Measurements from ENCODE around the gene ACACB. TPM values are rescaled to one million over a fixed set of nuclear protein-coding genes. Genes with fewer than 3 reads are reported as not detected.
"Not testable (repeated sequence)": the region's sequence is repeated elsewhere in the genome, so short reads cannot be mapped to it uniquely, and the experiment has no call there.

Gene ACACB
- total RNA-seq, 1 donor: 6.4 TPM

GRCh38 chr12:109169262-109169661 lies 52.9 kb downstream of the ACACB start:
- H3K4me1 ChIP-seq (ENCODE audit: insufficient read depth, low read length): peaks cover 14% of the 10 kb centered on the region
- no peaks in the 10 kb centered on the region for H3K9me3 ChIP-seq (ENCODE audit: low read depth, low read length)
- H3K27me3 ChIP-seq (ENCODE audit: insufficient read depth, low read length): no peaks in the 10 kb centered on the region
- H3K4me3 ChIP-seq (ENCODE audit: low read length): no peak overlapping the region

GRCh38 chr12:109169686-109170085 lies 53.3 kb downstream of the ACACB start:
- Histone ChIP-seq H3K27me3 (ENCODE audit: insufficient read depth, low read length) (no peaks in the 10 kb centered on the region), H3K4me3 (ENCODE audit: low read length) (no peak overlapping the region), H3K9me3 (ENCODE audit: low read depth, low read length) (no peaks in the 10 kb centered on the region), H3K4me1 (ENCODE audit: insufficient read depth, low read length) (peaks cover 14% of the 10 kb centered on the region)

DNA sequence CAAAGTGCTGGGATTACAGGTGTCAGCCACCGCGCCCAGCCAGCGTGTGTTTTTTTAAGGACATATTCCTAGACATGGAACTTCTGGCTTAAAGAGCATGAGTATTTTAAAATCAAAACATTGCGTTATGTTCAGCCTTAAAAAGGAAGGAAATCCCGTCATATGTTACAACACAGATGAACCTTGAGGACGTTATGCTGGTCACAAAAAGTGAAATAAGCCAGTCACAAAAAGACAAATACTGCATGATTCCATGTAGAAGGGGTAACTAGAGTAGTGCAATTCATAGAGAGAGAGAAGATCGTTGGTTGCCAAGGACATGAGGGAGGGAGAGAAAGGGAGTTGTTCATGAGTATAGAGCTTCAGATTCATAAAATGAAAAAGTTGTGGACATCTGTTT lies 53.9 kb downstream of the ACACB start:
- Histone ChIP-seq H3K9me3 (ENCODE audit: low read depth, low read length) (no peaks in the 10 kb centered on the region), H3K4me1 (ENCODE audit: insufficient read depth, low read length) (peaks cover 14% of the 10 kb centered on the region), H3K4me3 (ENCODE audit: low read length) (no peak overlapping the region), H3K27me3 (ENCODE audit: insufficient read depth, low read length) (no peaks in the 10 kb centered on the region)

DNA sequence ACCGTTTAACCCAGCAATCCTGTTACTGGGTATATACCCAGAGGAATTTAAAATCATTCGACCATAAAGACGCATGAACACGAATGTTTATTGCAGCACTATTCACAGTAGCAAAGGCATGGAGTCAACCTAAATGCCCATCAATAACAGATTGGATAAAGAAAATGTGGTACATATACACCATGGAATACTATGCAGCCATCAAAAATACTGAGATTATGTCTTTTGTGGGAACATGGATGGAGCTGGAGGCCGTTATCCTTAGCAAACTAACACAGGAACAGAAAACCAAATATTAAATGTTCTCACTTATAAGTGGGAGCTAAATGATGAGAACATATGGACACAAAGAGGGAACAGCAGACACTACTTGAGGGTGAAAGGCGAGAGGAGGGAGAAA lies 56.4 kb downstream of the ACACB start:
- not testable (repeated sequence) for H3K27me3 ChIP-seq (ENCODE audit: insufficient read depth, low read length); H3K4me3 ChIP-seq (ENCODE audit: low read length); H3K9me3 ChIP-seq (ENCODE audit: low read depth, low read length)
- H3K4me1 ChIP-seq (ENCODE audit: insufficient read depth, low read length): peaks cover 14% of the 10 kb centered on the region

DNA sequence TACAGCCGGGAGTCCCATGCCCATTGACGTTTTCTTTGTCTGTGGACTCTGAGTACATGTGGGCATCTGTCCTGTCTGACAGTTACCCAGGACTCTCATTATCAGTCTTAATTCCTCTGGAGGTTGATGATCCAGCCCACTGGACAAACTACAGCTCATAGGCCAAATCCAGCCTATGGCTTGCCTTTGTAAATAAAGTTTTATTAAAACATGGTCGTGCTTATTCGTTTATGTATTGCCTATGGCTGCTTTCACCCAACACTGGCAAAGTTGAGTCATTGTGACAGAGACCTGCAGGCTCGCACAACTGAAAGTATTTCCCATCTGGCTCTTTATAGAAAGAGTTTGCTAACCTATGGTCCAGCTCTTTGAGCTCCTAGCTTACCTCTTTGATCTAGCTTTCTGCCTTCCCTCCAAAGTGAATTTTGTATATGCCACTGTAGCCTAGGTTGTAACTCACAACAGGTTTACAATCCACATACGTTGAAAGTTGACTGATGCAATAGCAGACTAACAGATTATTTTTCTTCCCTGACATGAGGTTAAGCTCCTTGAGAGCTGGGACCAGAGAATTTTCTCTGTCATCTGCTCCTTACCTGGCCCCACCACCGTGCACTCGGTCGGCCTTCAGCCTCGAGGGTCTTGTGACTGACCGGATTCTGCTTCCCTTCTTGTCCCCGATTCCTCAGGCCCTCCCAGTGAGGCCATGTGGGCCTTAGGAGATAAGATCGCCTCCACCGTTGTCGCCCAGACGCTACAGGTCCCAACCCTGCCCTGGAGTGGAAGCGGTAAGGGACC lies 57.3 kb downstream of the ACACB start:
- Histone ChIP-seq H3K9me3 (ENCODE audit: low read depth, low read length) (no peaks in the 10 kb centered on the region), H3K4me1 (ENCODE audit: insufficient read depth, low read length) (peaks cover 14% of the 10 kb centered on the region), H3K4me3 (ENCODE audit: low read length) (no peak overlapping the region), H3K27me3 (ENCODE audit: insufficient read depth, low read length) (no peaks in the 10 kb centered on the region)

DNA sequence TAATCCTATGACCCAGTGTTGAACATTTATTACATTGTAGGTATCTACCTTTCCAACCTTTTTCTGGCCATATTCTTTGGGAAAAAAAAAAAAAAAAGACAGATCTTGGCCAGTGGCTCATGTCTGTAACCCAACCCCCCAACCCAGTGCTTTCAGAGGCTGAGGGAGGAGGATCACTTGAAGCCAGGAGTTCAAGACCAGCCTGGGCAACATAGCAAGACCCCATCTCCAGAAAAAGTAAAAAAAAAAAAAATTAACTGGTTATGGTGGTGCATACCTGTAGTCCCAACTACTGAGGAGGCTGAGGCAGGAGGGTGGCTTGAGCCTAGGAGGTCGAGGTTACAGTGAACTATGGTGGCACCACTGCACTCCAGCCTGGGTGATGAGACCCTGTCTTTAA lies 58.1 kb downstream of the ACACB start:
- H3K4me3 ChIP-seq (ENCODE audit: low read length): no peak overlapping the region
- H3K9me3 ChIP-seq (ENCODE audit: low read depth, low read length): no peaks in the 10 kb centered on the region
- no peaks in the 10 kb centered on the region for H3K27me3 ChIP-seq (ENCODE audit: insufficient read depth, low read length)
- peaks cover 14% of the 10 kb centered on the region for H3K4me1 ChIP-seq (ENCODE audit: insufficient read depth, low read length)

GRCh38 chr12:109178532-109178931 lies 62.1 kb downstream of the ACACB start:
- H3K27me3 ChIP-seq (ENCODE audit: insufficient read depth, low read length): no peaks in the 10 kb centered on the region

DNA sequence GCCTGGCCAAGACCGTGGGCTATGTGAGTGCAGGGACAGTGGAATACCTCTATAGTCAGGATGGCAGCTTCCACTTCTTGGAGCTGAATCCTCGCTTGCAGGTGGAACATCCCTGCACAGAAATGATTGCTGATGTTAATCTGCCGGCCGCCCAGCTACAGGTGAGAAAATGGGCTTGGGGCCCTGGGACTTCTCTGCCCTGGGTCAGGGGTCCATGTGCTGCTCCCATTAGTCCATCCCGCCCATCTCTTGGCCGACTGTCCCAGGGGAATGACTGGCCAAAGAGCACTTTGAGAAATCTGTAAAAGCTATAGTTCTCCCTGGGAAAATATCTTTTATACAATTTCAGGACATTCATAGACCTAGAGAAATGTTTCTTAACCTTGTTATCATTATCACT lies 63.5 kb downstream of the ACACB start:
- H3K9me3 ChIP-seq (ENCODE audit: low read depth, low read length): no peaks in the 10 kb centered on the region
- H3K4me1 ChIP-seq (ENCODE audit: insufficient read depth, low read length): no peaks in the 10 kb centered on the region
- H3K4me3 ChIP-seq (ENCODE audit: low read length): no peak overlapping the region
- no peaks in the 10 kb centered on the region for H3K27me3 ChIP-seq (ENCODE audit: insufficient read depth, low read length)

More at GRCh38 chr12:109178532-109178931, 62.1 kb downstream of the ACACB start:
- Histone ChIP-seq H3K4me3 (ENCODE audit: low read length) (no peak overlapping the region), H3K9me3 (ENCODE audit: low read depth, low read length) (no peaks in the 10 kb centered on the region), H3K4me1 (ENCODE audit: insufficient read depth, low read length) (no peaks in the 10 kb centered on the region)

GRCh38 chr12:109182041-109182839 lies 65.9 kb downstream of the ACACB start:
- H3K4me1 ChIP-seq (ENCODE audit: insufficient read depth, low read length): no peaks in the 10 kb centered on the region
- H3K4me3 ChIP-seq (ENCODE audit: low read length): no peak overlapping the region
- H3K9me3 ChIP-seq (ENCODE audit: low read depth, low read length): no peaks in the 10 kb centered on the region
- H3K27me3 ChIP-seq (ENCODE audit: insufficient read depth, low read length): no peaks in the 10 kb centered on the region

DNA sequence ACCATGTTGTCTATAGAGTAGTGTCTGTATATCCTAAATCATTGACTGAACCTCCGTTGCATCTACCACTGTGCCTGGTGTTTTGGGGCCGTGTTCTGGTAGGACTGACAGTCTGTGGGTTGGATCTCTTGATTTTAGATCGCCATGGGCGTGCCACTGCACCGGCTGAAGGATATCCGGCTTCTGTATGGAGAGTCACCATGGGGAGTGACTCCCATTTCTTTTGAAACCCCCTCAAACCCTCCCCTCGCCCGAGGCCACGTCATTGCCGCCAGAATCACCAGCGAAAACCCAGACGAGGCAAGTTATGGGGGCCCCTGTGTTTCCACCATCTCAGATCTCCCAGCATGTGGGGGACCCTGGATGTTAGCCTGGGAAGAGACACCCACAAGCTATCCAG lies 69.1 kb downstream of the ACACB start:
- H3K4me1 ChIP-seq (ENCODE audit: insufficient read depth, low read length): no peaks in the 10 kb centered on the region
- no peaks in the 10 kb centered on the region for H3K27me3 ChIP-seq (ENCODE audit: insufficient read depth, low read length)
- H3K9me3 ChIP-seq (ENCODE audit: low read depth, low read length): no peaks in the 10 kb centered on the region
- H3K4me3 ChIP-seq (ENCODE audit: low read length): no peak overlapping the region

DNA sequence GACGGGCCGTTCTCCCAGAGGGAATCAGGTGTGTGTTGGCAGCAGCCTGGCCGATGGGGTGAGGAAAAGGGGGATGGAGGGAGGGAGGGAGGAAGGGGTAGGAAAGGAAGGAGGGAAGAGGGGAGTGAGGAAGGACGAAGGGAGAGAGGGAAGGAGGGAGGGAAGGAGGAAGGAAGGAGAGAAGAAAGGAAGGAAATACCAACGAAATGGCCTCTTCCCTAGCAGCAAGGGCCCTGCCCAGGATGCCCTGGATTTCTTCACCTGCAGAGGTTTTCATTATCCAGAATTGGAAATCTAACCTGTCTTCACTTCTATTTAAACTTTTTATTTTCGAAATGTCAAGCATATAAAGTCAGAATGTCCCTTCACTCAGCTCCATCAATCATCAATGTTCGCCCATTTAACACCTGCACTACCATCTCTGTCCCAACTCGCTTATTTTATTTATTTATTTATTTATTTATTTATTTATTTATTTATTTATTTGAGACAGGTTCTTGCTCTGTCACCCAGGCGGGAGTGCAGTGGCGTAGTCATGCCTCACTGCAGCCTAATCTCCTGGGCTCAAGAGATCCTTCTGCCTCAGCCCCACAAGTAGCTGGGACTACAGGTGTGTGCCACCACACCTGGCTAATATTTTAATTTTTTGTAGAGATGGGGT lies 70.7 kb downstream of the ACACB start:
- Histone ChIP-seq H3K4me1 (ENCODE audit: insufficient read depth, low read length) (no peaks in the 10 kb centered on the region), H3K9me3 (ENCODE audit: low read depth, low read length) (no peaks in the 10 kb centered on the region), H3K4me3 (ENCODE audit: low read length) (no peak overlapping the region), H3K27me3 (ENCODE audit: insufficient read depth, low read length) (no peaks in the 10 kb centered on the region)

GRCh38 chr12:109188108-109188712 lies 71.8 kb downstream of the ACACB start:
- H3K4me3 ChIP-seq (ENCODE audit: low read length): no peak overlapping the region
- no peaks in the 10 kb centered on the region for H3K9me3 ChIP-seq (ENCODE audit: low read depth, low read length)
- no peaks in the 10 kb centered on the region for H3K27me3 ChIP-seq (ENCODE audit: insufficient read depth, low read length)
- H3K4me1 ChIP-seq (ENCODE audit: insufficient read depth, low read length): no peaks in the 10 kb centered on the region

DNA sequence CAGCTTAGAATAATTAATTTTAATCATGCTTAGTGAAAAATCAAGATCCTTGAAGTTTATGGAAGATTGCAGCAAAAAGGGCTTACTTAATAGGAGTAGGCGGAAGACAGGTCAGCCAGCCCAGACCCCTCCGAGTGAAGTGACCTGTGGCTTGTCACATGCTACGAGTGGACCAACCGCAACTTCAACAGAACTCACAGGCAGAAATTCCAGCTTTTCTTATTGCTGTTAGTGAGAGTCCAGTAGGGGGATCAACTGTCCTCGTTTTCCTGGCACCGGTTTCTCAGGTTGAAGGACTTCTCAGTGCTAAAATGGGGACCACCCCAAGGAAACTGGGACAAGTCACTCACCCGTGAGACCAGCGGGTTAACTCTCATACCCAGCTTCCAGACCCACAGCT lies 72.9 kb downstream of the ACACB start:
- H3K4me1 ChIP-seq (ENCODE audit: insufficient read depth, low read length): no peaks in the 10 kb centered on the region
- no peaks in the 10 kb centered on the region for H3K27me3 ChIP-seq (ENCODE audit: insufficient read depth, low read length)
- no peaks in the 10 kb centered on the region for H3K9me3 ChIP-seq (ENCODE audit: low read depth, low read length)
- H3K4me3 ChIP-seq (ENCODE audit: low read length): no peak overlapping the region

DNA sequence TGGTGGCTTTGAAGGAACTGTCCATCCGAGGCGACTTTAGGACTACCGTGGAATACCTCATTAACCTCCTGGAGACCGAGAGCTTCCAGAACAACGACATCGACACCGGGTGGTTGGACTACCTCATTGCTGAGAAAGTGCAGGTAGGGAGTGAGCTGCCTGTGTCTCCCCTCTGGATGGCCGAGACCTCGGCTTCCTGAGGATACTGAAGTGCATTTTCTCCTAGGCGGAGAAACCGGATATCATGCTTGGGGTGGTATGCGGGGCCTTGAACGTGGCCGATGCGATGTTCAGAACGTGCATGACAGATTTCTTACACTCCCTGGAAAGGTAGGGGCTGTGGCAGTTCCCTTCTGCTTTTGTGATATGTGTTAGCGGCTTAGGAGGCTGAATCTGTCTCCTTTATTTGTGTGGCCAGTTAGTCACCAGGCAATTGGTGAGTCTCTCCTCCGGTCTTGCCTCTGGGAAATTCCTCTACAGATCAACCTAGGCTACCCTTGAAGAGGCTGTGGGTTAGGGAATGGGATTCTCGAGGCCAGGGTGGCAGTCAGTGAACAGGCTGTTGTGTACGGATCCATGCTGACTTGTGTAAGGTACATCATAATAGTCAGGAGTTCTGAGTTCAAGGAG lies 75.3 kb downstream of the ACACB start:
- Histone ChIP-seq H3K9me3 (ENCODE audit: low read depth, low read length) (no peaks in the 10 kb centered on the region), H3K27me3 (ENCODE audit: insufficient read depth, low read length) (no peaks in the 10 kb centered on the region), H3K4me1 (ENCODE audit: insufficient read depth, low read length) (no peaks in the 10 kb centered on the region), H3K4me3 (ENCODE audit: low read length) (no peak overlapping the region)
